H9 (cell line): ENCODE data around the gene CEP89. TPM values are rescaled to one million over a fixed set of nuclear protein-coding genes. Genes with fewer than 3 reads are reported as not detected.

ENCODE experiments used
- DNase-seq: peaks from one replicate; pipeline ENCODE4 v3.0.0-alpha.2; 2017
- H2AFZ ChIP-seq: one replicate; pipeline ENCODE4 v1.6.1; 2013; ENCODE audit warnings: mild to moderate bottlenecking, low read length, control low read depth, moderate library complexity
- H2AK5ac ChIP-seq: 2 replicates; pipeline ENCODE4 v1.6.1; 2013; ENCODE audit warnings: low read length, control low read depth, mixed read lengths; ENCODE audit not compliant: insufficient read length
- H2BK120ac ChIP-seq: one replicate; pipeline ENCODE4 v1.6.1; 2013; ENCODE audit warnings: low read depth, mild to moderate bottlenecking, low read length, control low read depth, inconsistent platforms; ENCODE audit not compliant: poor library complexity, severe bottlenecking
- H2BK12ac ChIP-seq: 2 replicates; pipeline ENCODE4 v1.6.1; 2013; ENCODE audit warnings: low read length, control low read depth, mixed read lengths, low read depth; ENCODE audit not compliant: insufficient read length
- H2BK15ac ChIP-seq: 2 replicates; pipeline ENCODE4 v1.6.1; 2013; ENCODE audit warnings: low read depth, low read length, control low read depth
- H2BK20ac ChIP-seq: one replicate; pipeline ENCODE4 v1.6.1; 2013; ENCODE audit warnings: low read depth, mild to moderate bottlenecking, low read length, control low read depth, inconsistent platforms; ENCODE audit not compliant: poor library complexity, severe bottlenecking
- H2BK5ac ChIP-seq: 2 replicates; pipeline ENCODE4 v1.6.1; 2013; ENCODE audit warnings: low read length, control low read depth, mixed read lengths; ENCODE audit not compliant: insufficient read length
- H3K14ac ChIP-seq: 2 replicates; pipeline ENCODE4 v1.6.1; 2013; ENCODE audit warnings: low read length, control low read depth; ENCODE audit not compliant: insufficient read depth
- H3K18ac ChIP-seq: 2 replicates; pipeline ENCODE4 v1.6.1; 2013; ENCODE audit warnings: low read depth, mild to moderate bottlenecking, mixed read lengths, low read length, control low read depth; ENCODE audit not compliant: insufficient read length
- H3K23ac ChIP-seq: 2 replicates; pipeline ENCODE4 v1.6.1; 2013; ENCODE audit warnings: low read length, control low read depth, mixed read lengths, low read depth; ENCODE audit not compliant: insufficient read length
- H3K23me2 ChIP-seq: 2 replicates; pipeline ENCODE4 v1.6.1; 2013; ENCODE audit warnings: low read depth, mild to moderate bottlenecking, mixed read lengths, low read length, control low read depth; ENCODE audit not compliant: insufficient read length, poor library complexity, severe bottlenecking
- H3K27ac ChIP-seq: 2 replicates; pipeline ENCODE4 v1.5.1; 2013; ENCODE audit warnings: low read length, control low read depth, mixed read lengths, low read depth; ENCODE audit not compliant: insufficient read length
- H3K27me3 ChIP-seq: 2 replicates; pipeline ENCODE4 v1.6.1; 2013; ENCODE audit warnings: low read length, control low read depth, inconsistent platforms; ENCODE audit not compliant: insufficient read depth
- H3K4ac ChIP-seq: 2 replicates; pipeline ENCODE4 v1.6.1; 2013; ENCODE audit warnings: low read depth, mild to moderate bottlenecking, control low read depth, inconsistent platforms, low read length, moderate library complexity
- H3K4me1 ChIP-seq: 2 replicates; pipeline ENCODE4 v1.6.1; 2013; ENCODE audit warnings: low read length, control low read depth, inconsistent platforms; ENCODE audit not compliant: insufficient read depth
- H3K4me2 ChIP-seq: 2 replicates; pipeline ENCODE4 v1.6.1; 2013; ENCODE audit warnings: low read length, control low read depth, mixed read lengths; ENCODE audit not compliant: insufficient read length, insufficient read depth
- H3K56ac ChIP-seq: 2 replicates; pipeline ENCODE4 v1.6.1; 2013; ENCODE audit warnings: low read depth, mild to moderate bottlenecking, mixed read lengths, low read length, control low read depth; ENCODE audit not compliant: insufficient read length
- H3K79me1 ChIP-seq: 2 replicates; pipeline ENCODE4 v1.6.1; 2013; ENCODE audit warnings: low read depth, mild to moderate bottlenecking, moderate library complexity, low read length, control low read depth, inconsistent platforms; ENCODE audit not compliant: insufficient read depth, poor library complexity, severe bottlenecking
- H3K79me2 ChIP-seq: 2 replicates; pipeline ENCODE4 v1.6.1; 2013; ENCODE audit warnings: low read length, control low read depth, inconsistent platforms; ENCODE audit not compliant: insufficient read depth
- H3K9ac ChIP-seq: 2 replicates; pipeline ENCODE4 v1.6.1; 2013; ENCODE audit warnings: low read length, control low read depth, mixed read lengths; ENCODE audit not compliant: insufficient read length; ENCODE audit errors: extremely low read depth
- H3K9me3 ChIP-seq: one replicate; pipeline ENCODE4 v1.6.1; 2013; ENCODE audit warnings: low read depth, low read length, inconsistent platforms; ENCODE audit not compliant: control insufficient read depth
- H3T11ph ChIP-seq: one replicate; pipeline ENCODE4 v1.6.1; 2013; ENCODE audit warnings: mild to moderate bottlenecking, low read length, control low read depth, inconsistent platforms
- H4K20me1 ChIP-seq: one replicate; pipeline ENCODE4 v1.6.1; 2013; ENCODE audit not compliant: control insufficient read depth, insufficient read length, insufficient read depth
- H4K5ac ChIP-seq: 2 replicates; pipeline ENCODE4 v1.6.1; 2013; ENCODE audit warnings: low read depth, mild to moderate bottlenecking, mixed read lengths, low read length, control low read depth; ENCODE audit not compliant: insufficient read length
- H4K8ac ChIP-seq: replicated peaks from 2 replicates; pipeline ENCODE4 v1.6.1; 2013; ENCODE audit warnings: low read length, control low read depth, mixed read lengths, low read depth; ENCODE audit not compliant: insufficient read length
- H4K91ac ChIP-seq: 2 replicates; pipeline ENCODE4 v1.6.1; 2013; ENCODE audit warnings: low read depth, mild to moderate bottlenecking, moderate library complexity, mixed read lengths, low read length, control low read depth; ENCODE audit not compliant: insufficient read length
- H3K27ac Mint-ChIP-seq, 3 experiments: 2 replicates in 2 of 3; 3 replicates in 1 of 3; pipeline ENCODE4 v1.8.0; 2020 to 2021; ENCODE audit warnings: mixed read lengths in 3 of 3, mild to moderate bottlenecking in 1 of 3, moderate library complexity in 1 of 3
- H3K27me3 Mint-ChIP-seq: 2 replicates; pipeline ENCODE4 v1.8.0; 2021; ENCODE audit warnings: low read depth, mild to moderate bottlenecking, moderate library complexity, mixed read lengths
- H3K36me3 Mint-ChIP-seq, 3 experiments: 2 replicates in 2 of 3; 3 replicates in 1 of 3; pipeline ENCODE4 v1.8.0; 2020 to 2021; ENCODE audit warnings: low read depth in 3 of 3, mixed read lengths in 3 of 3; ENCODE audit not compliant: insufficient read depth in 1 of 3
- H3K4me1 Mint-ChIP-seq, 2 experiments: 2 replicates each; pipeline ENCODE4 v1.8.0; 2020; ENCODE audit warnings: mixed read lengths in 2 of 2
- H3K4me3 Mint-ChIP-seq, 2 experiments: 2 replicates in 1 of 2; 3 replicates in 1 of 2; pipeline ENCODE4 v1.8.0; 2020 to 2021; ENCODE audit warnings: mild to moderate bottlenecking in 2 of 2, mixed read lengths in 2 of 2, moderate library complexity in 1 of 2
- H3K9me3 Mint-ChIP-seq, 2 experiments: 2 replicates in 1 of 2; 3 replicates in 1 of 2; pipeline ENCODE4 v1.8.0; 2020; ENCODE audit warnings: mild to moderate bottlenecking in 2 of 2, mixed read lengths in 2 of 2, moderate library complexity in 1 of 2
- CTCF ChIP-seq: fragments of 200-600 bp; sonication (generic); conservative IDR thresholded peaks from 3 replicates; pipeline ENCODE4 v1.8.0; 2021; ENCODE audit warnings: antibody characterized with exemption, mild to moderate bottlenecking
- WGBS: extraction: QIAGEN DNeasy Blood & Tissue Kit; methylation state at CpG from one replicate; pipeline ENCODE4 v1.1.7; 2013; ENCODE audit warnings: missing lambda C conversion rate, low lambda C conversion rate, mixed read lengths; ENCODE audit not compliant: insufficient read length; ENCODE audit errors: extremely low coverage; 5-methylcytosine and 5-hydroxymethylcytosine counted together
- total RNA-seq: library from RNA; stranded (reverse); gene quantifications from 2 replicates; pipeline ENCODE4 v1.2.1, GENCODE V29; 2021

CEP89 gene
- total RNA-seq, 1 experiment from 2014 or later, result 22.1 TPM

- Histone ChIP-seq H2AFZ (no peak overlapping the region), H3K23me2 (no peaks in the 10 kb centered on the region), H2BK15ac (no peak overlapping the region), H3K27me3 (no peaks in the 10 kb centered on the region), H2BK5ac (no peak overlapping the region), H2AK5ac (no peak overlapping the region), H4K20me1 (no peaks in the 10 kb centered on the region), H3K56ac (no peak overlapping the region), H3K14ac (peak overlapping the region; percentile 54; the same call in 1 of the 2 replicates), H3K4me1 (no peaks in the 10 kb centered on the region), H3K9me3 (no peaks in the 10 kb centered on the region), H3K18ac (peak overlapping the region; percentile 3), H4K8ac (no peak overlapping the region), H3T11ph (no peak overlapping the region), H3K9ac (no peak overlapping the region), H2BK20ac (no peak overlapping the region), H4K5ac (no peak overlapping the region), H3K79me1 (no peaks in the 10 kb centered on the region), H3K23ac (no peak overlapping the region), H3K27ac (no peak overlapping the region), H3K4me2 (no peak overlapping the region), H3K4ac (no peak overlapping the region), H3K79me2 (no peaks in the 10 kb centered on the region), H2BK120ac (no peak overlapping the region), H4K91ac (no peak overlapping the region), H2BK12ac (no peak overlapping the region)
- Mint-ChIP-seq H3K4me3 (no peak overlapping the region), H3K27ac (no peak overlapping the region), H3K4me1 (peaks cover 19 to 20% of the 10 kb centered on the region in 2 experiments; a peak in 3 of 4 replicates), H3K36me3 (no peaks in the 10 kb centered on the region), H3K27me3 (no peaks in the 10 kb centered on the region), H3K9me3 (no peaks in the 10 kb centered on the region; a peak in 2 of 5 replicates)
- no peak for TF ChIP-seq CTCF
- no CpG with 5 or more reads among the region's 18 CpGs for WGBS
- DNase-seq, result peak; percentile 69
Measured at GRCh38 chr19:32869966-32870573, 101.7 kb downstream of the CEP89 start.
